GF-D8 (cell line): Measurements from ENCODE around the gene KLHL13.
"Not testable (repeated sequence)": the region's sequence is repeated elsewhere in the genome, so short reads cannot be mapped to it uniquely, and the experiment has no call there.

Experiments used
- DNase-seq: peaks from one replicate; lab custom pipeline; 2025; lab: John Stamatoyannopoulos, UW

KLHL13 gene

GRCh38 chrX:118066867-118067515, 49.6 kb downstream of the KLHL13 start:
- DNase-seq: no peak

GRCh38 chrX:118062817-118063615, 53.6 kb downstream of the KLHL13 start:
- no peak for DNase-seq

GRCh38 chrX:118062048-118062789, 54.4 kb downstream of the KLHL13 start:
- no peak for DNase-seq

- no peak for DNase-seq
These were observed 57.7 kb downstream of the KLHL13 start for GRCh38 chrX:118058924-118059323.

GRCh38 chrX:118056870-118057269, 59.7 kb downstream of the KLHL13 start:
- no peak for DNase-seq

- DNase-seq: no peak
These were observed 66.9 kb downstream of the KLHL13 start for GRCh38 chrX:118049713-118050112.

GRCh38 chrX:118047446-118048186, 69.0 kb downstream of the KLHL13 start:
- no peak for DNase-seq

- DNase-seq: no peak
These were observed 77.0 kb downstream of the KLHL13 start for GRCh38 chrX:118039591-118039990.

GRCh38 chrX:118038614-118039365, 77.8 kb downstream of the KLHL13 start:
- no peak for DNase-seq

- DNase-seq: no peak
These were observed 90.0 kb downstream of the KLHL13 start for GRCh38 chrX:118026631-118027030.

GRCh38 chrX:118025226-118025625, 91.4 kb downstream of the KLHL13 start:
- DNase-seq: no peak

GRCh38 chrX:118024482-118024881, 92.1 kb downstream of the KLHL13 start:
- no peak for DNase-seq

- DNase-seq: no peak
These were observed 93.9 kb downstream of the KLHL13 start for GRCh38 chrX:118022753-118023152.

- DNase-seq: no peak
These were observed 100.2 kb downstream of the KLHL13 start for GRCh38 chrX:118016422-118016821.

GRCh38 chrX:118002417-118002816, 114.2 kb downstream of the KLHL13 start:
- not testable (repeated sequence) for DNase-seq

- DNase-seq: no peak
These were observed 116.1 kb downstream of the KLHL13 start for GRCh38 chrX:118000518-118000917.

- DNase-seq: no peak
These were observed 118.4 kb downstream of the KLHL13 start for GRCh38 chrX:117998171-117998570.

GRCh38 chrX:117996918-117997480, 119.6 kb downstream of the KLHL13 start:
- DNase-seq: no peak

GRCh38 chrX:117996408-117996807, 120.2 kb downstream of the KLHL13 start:
- no peak for DNase-seq

- DNase-seq: no peak
These were observed 121.2 kb downstream of the KLHL13 start for GRCh38 chrX:117995378-117995777.

GRCh38 chrX:117992192-117992723, 124.4 kb downstream of the KLHL13 start:
- DNase-seq: no peak
